Measurements from ENCODE around the gene POLL.
"Not testable (repeated sequence)": the region's sequence is repeated elsewhere in the genome, so short reads cannot be mapped to it uniquely, and the experiment has no call there.

Gene POLL

DNA sequence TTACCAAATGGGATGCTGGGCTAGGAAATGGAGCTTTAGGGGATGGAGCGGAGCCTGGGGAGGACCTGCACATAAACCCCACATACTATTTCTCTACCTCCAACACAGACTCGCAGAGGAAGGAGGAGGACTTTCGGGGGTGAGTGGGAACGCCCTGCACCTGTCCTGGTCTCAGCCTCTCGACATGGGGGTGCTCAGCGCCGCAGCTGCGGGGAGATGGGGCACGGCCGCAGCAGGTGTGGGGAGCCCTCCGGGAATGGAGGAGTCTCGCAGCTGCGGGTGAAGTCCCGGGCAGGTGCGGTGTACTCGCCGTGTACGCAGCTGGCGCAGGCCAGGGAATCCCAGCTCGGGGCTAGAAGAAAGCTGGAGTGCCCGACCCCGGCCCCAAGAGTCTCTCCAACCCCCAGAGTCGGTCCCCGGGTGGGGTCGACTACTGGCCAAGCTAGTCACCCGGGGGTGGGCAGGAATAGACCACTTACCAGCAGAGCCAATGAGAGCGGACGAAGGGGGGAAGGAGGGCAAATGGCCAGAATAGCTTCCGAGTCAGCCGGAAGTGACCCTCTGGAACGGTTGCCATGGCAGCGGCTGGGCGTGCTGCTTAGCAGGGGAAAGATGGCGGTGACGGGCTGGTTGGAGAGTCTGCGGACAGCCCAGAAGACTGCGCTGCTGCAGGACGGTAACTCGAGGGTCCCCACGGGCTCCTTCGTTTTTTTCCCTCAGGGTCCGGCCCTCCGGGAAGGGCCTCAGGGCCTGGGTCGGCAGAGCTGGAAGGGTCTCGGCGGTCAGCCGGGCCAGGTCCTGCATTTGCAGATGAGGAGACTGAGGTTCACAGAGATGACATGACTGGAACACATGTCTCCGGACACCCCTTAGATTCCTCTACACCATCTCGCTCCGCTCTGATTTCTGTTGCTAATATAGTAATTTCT, at the start of gene POLL, which contains the start of gene DPCD:
TSS of gene POLL (minus strand) at position 533 of the 929 bp plus-strand sequence. CDS start 897 bp downstream, outside the sequence.
TSS of gene DPCD (plus strand) at position 597 of the 929 bp plus-strand sequence. CDS start at position 613, 16 bp downstream.
- peak; percentile 79 to 92 (median 91) for DNase-seq (ENCODE audit: low read depth in 2 of 3, low spot score in 1 of 3)

DNA sequence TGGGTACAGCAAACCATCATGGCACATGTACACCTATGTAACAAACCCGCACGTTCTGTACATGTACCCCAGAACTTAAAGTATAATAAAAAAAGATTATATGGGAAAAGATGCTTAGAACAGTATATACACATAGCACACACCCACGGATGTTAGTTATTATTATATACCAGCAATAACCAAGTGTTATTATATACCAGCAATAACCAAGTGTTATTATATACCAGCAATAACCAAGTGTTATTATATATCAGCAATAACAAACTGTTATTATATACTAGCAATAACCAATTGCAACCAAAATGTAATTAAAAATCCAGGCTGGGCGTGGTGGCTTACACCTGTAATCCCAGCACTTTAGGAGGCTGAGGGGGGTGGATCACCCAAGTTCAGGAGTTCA, 45.5 kb upstream of the POLL start:
- DNase-seq (ENCODE audit: low read depth in 2 of 3, low spot score in 1 of 3): not testable (repeated sequence)

DNA sequence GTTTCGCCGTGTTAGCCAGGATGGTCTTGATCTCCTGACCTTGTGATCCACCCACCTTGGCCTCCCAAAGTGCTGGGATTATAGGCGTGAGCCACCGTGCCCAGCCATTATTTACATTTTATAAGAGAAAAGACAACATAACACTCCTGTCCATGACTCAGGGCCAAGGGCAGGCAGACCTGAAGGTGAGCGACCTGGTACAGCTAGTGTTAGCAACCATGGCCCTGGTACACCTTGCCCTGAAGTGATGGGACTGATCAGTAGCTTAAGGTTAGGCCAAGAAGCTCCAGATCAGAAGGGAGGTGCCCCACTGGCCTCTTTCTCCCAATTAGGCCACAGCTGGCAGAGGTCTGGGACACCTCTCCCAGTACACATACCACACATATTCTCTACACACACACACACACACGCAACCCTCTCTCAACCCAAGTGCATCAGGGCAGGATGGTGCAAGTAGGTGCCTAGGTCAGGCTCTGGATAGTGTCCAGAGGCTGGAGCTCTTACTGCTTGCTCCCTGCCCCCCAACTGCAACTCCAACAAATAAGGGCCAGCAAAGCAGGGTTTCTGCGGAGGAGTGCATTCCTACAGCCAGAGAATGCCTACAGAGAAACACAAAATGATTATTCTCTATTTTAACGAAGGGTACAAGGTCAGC, 43.9 kb upstream of the POLL start:
- DNase-seq (ENCODE audit: low read depth in 2 of 3, low spot score in 1 of 3): no peak

- no peak for DNase-seq (ENCODE audit: low read depth in 2 of 3, low spot score in 1 of 3)
These were observed 42.5 kb upstream of the POLL start for GRCh38 chr10:101630633-101630920.

DNA sequence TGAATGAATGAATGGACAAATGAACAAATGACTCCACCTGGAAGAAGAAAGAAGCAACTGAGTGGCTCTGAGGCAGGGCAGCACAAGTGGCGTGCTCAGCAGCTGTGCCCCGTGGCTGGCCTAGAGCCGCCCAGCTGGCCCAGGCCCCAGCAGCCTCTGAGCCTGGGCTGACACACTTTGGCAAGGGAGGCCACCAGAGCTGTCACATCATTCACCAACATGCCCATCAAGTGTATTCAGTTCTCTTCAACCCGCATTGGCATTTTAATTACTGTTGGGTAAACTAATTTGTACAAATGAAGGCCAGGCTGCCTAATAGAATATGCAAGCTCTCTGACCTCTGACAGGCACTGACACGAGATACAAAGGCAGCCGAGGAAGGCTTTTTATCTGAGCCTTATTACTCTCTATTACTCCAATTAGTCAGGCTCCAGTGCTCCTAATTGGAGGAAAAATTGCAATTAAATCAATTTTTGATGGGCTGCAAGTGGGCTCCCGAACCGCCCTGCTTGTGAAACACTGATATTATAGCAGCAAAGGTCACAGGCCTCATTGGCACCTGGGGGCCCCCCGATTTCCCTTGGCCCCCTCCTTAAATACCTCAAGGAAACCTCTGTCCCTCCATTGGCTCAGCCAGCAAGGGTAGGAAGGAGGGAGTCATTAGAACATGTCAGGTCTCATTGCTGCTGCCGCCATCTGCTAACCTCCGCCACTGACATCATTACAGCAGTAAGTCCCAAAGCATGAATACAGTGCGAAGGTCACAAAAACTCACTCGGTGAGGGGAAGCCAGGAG, 42.0 kb upstream of the POLL start:
- DNase-seq (ENCODE audit: low read depth in 2 of 3, low spot score in 1 of 3): no peak

GRCh38 chr10:101625821-101626412, 37.9 kb upstream of the POLL start:
- DNase-seq (ENCODE audit: low read depth in 2 of 3, low spot score in 1 of 3): no peak

DNA sequence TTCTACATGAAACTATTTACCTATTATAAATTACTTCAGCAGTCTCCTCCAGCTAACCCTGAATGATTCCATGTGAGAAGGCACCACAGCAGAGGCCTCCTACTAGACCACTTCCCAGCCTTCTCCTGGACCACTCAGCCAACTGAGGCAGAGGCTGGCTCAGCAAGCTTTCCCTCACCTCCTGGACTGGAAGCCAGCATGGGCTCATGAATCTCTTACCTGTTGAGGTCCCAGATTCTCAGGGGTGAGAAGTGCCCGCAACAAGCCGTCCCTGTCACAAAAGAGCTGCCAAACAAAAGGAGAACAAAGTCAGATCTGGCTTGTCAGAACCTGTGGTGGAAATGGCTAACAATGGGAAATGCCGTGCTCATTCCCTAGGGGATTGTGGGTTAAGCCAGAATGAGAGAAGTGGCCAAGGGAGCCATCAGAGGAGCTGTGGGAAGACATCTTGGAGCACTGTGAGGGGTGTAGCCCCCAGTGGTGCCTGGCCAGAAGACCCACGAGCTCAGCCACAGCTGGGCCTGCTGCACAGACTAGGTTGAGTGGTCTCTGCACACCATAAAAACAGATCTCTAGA, 36.6 kb upstream of the POLL start:
- no peak for DNase-seq (ENCODE audit: low read depth in 2 of 3, low spot score in 1 of 3)

- no peak for DNase-seq (ENCODE audit: low read depth in 2 of 3, low spot score in 1 of 3)
These were observed 35.5 kb upstream of the POLL start for GRCh38 chr10:101623528-101623927.

DNA sequence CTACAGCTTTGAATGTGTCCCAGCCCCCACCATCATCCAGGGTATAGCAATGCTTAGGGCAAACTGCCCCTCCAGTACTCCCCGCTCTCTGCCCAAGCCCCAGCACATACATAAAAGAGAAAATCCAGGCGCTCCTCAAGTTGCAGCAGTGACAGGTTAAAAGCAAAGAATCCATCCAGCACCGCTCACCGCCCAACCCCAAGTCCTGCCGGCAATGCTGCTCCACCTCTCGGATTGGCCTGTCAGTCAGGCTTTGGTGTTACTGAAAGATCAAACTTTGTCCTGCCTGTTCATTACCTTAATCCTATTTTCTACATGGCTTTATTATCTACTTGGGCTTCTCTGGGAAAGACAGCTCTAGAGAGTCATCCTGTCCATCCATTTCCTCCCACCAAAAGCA, 31.9 kb upstream of the POLL start:
- no peak for DNase-seq (ENCODE audit: low read depth in 2 of 3, low spot score in 1 of 3)

- no peak for DNase-seq (ENCODE audit: low read depth in 2 of 3, low spot score in 1 of 3)
These were observed 30.8 kb upstream of the POLL start for GRCh38 chr10:101618871-101619270.

DNA sequence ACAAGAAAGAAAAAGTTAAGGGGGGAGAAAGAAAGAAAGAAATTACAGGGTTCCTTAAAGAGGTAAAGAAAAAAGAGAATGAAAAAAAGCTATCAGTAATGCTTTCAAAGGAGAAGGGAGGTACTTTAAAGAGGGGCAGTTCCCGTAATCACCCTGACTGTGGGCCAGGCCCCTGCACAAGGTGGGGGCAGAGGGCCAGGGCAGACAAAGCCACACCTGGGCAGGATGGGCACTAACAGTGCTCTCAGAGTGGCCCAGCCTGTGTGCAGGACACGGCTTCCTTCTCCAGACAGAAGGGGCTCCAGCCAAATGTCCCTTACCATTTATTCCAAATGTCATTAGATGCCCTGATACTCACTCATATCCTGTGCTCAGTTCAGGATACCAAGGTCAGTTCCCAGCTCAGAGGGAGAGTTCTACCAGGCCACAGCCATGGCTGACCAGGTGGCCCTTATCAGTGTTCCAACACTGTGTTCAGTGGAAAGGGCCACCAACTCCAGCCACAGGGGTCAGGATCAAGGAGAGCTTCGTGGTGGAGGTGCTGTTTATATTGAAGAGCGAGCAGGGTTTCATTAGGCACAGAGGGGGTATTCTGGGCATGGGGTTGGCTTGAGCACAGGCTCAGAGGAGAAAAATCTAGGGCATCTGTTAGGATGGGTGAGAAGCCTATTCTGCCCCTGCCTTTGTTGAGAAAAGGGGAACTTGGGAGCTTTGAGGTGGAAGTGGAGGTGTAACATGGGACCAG, 29.9 kb upstream of the POLL start:
- DNase-seq (ENCODE audit: low read depth in 2 of 3, low spot score in 1 of 3): no peak

- no peak for DNase-seq (ENCODE audit: low read depth in 2 of 3, low spot score in 1 of 3)
These were observed 29.2 kb upstream of the POLL start for GRCh38 chr10:101617102-101617823.

DNA sequence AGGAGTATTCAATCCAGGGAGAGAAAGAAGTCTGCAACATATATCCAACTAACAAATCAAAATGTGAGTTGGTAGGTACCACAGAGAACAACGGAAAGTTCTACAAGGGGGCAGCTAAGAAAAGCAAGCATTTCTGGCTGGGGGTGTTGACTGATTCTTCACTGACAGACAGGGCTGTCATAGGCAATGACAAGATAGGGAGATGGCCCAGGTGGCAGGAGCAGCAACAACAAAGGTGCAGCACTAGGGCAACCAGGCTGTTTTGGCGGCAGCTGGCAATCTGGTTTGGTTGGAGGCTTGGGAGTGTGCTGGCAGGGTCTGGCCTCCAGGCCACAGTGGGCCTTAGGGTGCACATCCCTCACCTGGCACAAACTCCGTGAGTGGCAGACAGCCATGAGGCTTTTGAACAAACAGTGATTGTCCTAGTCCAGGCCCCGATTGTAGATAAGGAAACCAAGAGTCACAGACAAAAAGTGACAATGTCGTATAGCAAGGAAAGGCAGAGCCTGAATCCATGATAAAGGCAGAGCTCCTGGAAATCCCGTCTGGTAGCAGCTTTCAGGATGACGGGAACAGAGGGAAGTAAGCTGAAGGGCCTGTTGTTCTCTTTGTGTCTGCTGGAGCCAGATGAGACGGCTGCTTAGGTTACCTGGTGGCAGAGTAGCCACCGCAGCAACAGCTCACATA, 28.5 kb upstream of the POLL start:
- no peak for DNase-seq (ENCODE audit: low read depth in 2 of 3, low spot score in 1 of 3)

GRCh38 chr10:101615525-101616116, 27.6 kb upstream of the POLL start:
- DNase-seq (ENCODE audit: low read depth in 2 of 3, low spot score in 1 of 3): no peak

- no peak for DNase-seq (ENCODE audit: low read depth in 2 of 3, low spot score in 1 of 3)
These were observed 26.8 kb upstream of the POLL start for GRCh38 chr10:101614663-101615524.

DNA sequence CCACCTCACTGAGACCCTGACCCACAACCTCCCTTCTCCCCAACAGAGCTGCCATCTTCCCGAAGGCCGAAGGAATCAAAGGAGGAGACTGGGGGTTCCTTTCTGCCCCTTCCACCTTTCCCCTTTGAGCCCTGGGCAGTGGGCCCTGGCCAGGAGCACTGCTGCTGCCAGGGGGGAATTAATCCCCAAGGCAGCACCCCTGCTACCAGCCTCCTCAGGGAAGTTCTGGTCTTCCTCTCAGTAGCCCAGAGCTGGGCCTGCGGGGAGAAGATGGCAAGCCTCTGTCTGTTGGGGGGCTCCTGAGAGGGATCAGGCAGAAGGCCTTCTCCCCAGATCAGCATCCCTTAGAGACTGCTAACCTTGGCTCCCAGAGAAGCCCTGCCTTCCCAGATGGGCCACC, 25.6 kb upstream of the POLL start:
- no peak for DNase-seq (ENCODE audit: low read depth in 2 of 3, low spot score in 1 of 3)

GRCh38 chr10:101612872-101613271, 24.8 kb upstream of the POLL start:
- no peak for DNase-seq (ENCODE audit: low read depth in 2 of 3, low spot score in 1 of 3)

GRCh38 chr10:101612086-101612485, 24.0 kb upstream of the POLL start:
- DNase-seq (ENCODE audit: low read depth in 2 of 3, low spot score in 1 of 3): no peak
